ENCODE results near the gene FIGLA. TPM values are rescaled to one million over a fixed set of nuclear protein-coding genes. Genes with fewer than 3 reads are reported as not detected.

Gene FIGLA
- total RNA-seq, 1 experiment from 2014 or later: not detected

- Histone ChIP-seq H4K91ac (ENCODE audit: insufficient read length, low read depth, low read length) (no peak overlapping the region), H3K23ac (ENCODE audit: insufficient read length, low read depth, low read length) (no peak overlapping the region), H3K4me2 (ENCODE audit: insufficient read depth, insufficient read length, low read length) (no peak overlapping the region), H3K27ac (ENCODE audit: insufficient read length, low read depth, low read length) (no peak overlapping the region), H3K79me1 (ENCODE audit: insufficient read depth, low read depth, low read length, poor library complexity, severe bottlenecking) (no peaks in the 10 kb centered on the region), H4K20me1 (ENCODE audit: control insufficient read depth, insufficient read depth, insufficient read length) (no peaks in the 10 kb centered on the region), H3K56ac (ENCODE audit: insufficient read length, low read depth, low read length) (no peak overlapping the region), H3K9me3 (ENCODE audit: control insufficient read depth, low read depth, low read length) (no peaks in the 10 kb centered on the region), H3K79me2 (ENCODE audit: insufficient read depth, low read length) (no peaks in the 10 kb centered on the region), H3K23me2 (ENCODE audit: insufficient read length, low read depth, low read length, poor library complexity, severe bottlenecking) (no peaks in the 10 kb centered on the region), H4K5ac (ENCODE audit: insufficient read length, low read depth, low read length) (no peak overlapping the region), H2BK15ac (ENCODE audit: low read depth, low read length) (no peak overlapping the region), H3K27me3 (ENCODE audit: insufficient read depth, low read length) (no peaks in the 10 kb centered on the region), H3K18ac (ENCODE audit: insufficient read length, low read depth, low read length) (no peak overlapping the region), H2AK5ac (ENCODE audit: insufficient read length, low read length) (no peak overlapping the region), H3T11ph (ENCODE audit: low read length) (no peak overlapping the region), H2BK120ac (ENCODE audit: low read depth, low read length, poor library complexity, severe bottlenecking) (no peak overlapping the region), H3K14ac (ENCODE audit: insufficient read depth, low read length) (no peak overlapping the region), H2BK12ac (ENCODE audit: insufficient read length, low read depth, low read length) (no peak overlapping the region), H4K8ac (replicated peaks; ENCODE audit: insufficient read length, low read depth, low read length) (no peak overlapping the region), H3K4ac (ENCODE audit: low read depth, low read length) (no peak overlapping the region), H2BK5ac (ENCODE audit: insufficient read length, low read length) (no peak overlapping the region), H3K9ac (ENCODE audit: extremely low read depth, insufficient read length, low read length) (no peak overlapping the region), H2AFZ (ENCODE audit: low read length) (no peak overlapping the region), H3K4me1 (ENCODE audit: insufficient read depth, low read length) (no peaks in the 10 kb centered on the region), H2BK20ac (ENCODE audit: low read depth, low read length, poor library complexity, severe bottlenecking) (no peak overlapping the region)
- Mint-ChIP-seq H3K4me3 (no peak overlapping the region), H3K27me3 (ENCODE audit: low read depth) (peaks cover 42% of the 10 kb centered on the region), H3K4me1 (no peaks in the 10 kb centered on the region), H3K27ac (no peak overlapping the region), H3K9me3 (peaks cover 0 to 3% of the 10 kb centered on the region in 2 experiments; a peak in 3 of 5 replicates), H3K36me3 (ENCODE audit: insufficient read depth in 1 of 3, low read depth in 3 of 3) (no peaks in the 10 kb centered on the region)
- TF ChIP-seq CTCF (conservative IDR thresholded peaks at IDR 0.05): no peak
- DNase-seq: no peak
- no CpG with 5 or more reads among the region's 4 CpGs for WGBS (ENCODE audit: extremely low coverage, insufficient read length, low lambda C conversion rate)
Measured at GRCh38 chr2:70807828-70808118, 17.3 kb upstream of the FIGLA start.

All from H9 (cell line).